Adrenal gland (tissue), 5 donors: Measurements from ENCODE around the gene PURA.

Experiments used
- POLR2A ChIP-seq, 2 donors: fragments of 450-650 bp; IDR thresholded peaks; one replicate each; pipeline ENCODE4 v1.6.1; 2017; ENCODE audit warnings: antibody characterized with exemption in 2 of 2, mild to moderate bottlenecking in 2 of 2, moderate library complexity in 1 of 2
- TF ChIP-seq, protein P1 (sequence below), 6 experiments: fragments of 450-650 bp in 4 of 6; fragments of 200-600 bp in 2 of 6; sonication (generic) in 1 of 6; IDR thresholded peaks; 1 replicate in 5 of 6; 2 replicates in 1 of 6; pipeline versions ENCODE4 v1.5.1 to v1.8.0; 2016 to 2021; ENCODE audit warnings: antibody characterized with exemption in 6 of 6, mild to moderate bottlenecking in 2 of 6, moderate library complexity in 1 of 6
- donor health status: DM: no; HTN: no; CAD: no.

- TF ChIP-seq, protein P1, sequence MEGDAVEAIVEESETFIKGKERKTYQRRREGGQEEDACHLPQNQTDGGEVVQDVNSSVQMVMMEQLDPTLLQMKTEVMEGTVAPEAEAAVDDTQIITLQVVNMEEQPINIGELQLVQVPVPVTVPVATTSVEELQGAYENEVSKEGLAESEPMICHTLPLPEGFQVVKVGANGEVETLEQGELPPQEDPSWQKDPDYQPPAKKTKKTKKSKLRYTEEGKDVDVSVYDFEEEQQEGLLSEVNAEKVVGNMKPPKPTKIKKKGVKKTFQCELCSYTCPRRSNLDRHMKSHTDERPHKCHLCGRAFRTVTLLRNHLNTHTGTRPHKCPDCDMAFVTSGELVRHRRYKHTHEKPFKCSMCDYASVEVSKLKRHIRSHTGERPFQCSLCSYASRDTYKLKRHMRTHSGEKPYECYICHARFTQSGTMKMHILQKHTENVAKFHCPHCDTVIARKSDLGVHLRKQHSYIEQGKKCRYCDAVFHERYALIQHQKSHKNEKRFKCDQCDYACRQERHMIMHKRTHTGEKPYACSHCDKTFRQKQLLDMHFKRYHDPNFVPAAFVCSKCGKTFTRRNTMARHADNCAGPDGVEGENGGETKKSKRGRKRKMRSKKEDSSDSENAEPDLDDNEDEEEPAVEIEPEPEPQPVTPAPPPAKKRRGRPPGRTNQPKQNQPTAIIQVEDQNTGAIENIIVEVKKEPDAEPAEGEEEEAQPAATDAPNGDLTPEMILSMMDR (IDR thresholded peaks at IDR 0.05), result no peak
- no peak for TF ChIP-seq POLR2A (IDR thresholded peaks at IDR 0.05)
Measured at GRCh38 chr5:140133514-140134167, 19.7 kb downstream of the PURA start.
